ES-I3 (cell line): ENCODE measurements around the gene SSH2.
"Not testable (repeated sequence)": the region's sequence is repeated elsewhere in the genome, so short reads cannot be mapped to it uniquely, and the experiment has no call there.

Source experiments
- H3K36me3 ChIP-seq: 2 replicates; pipeline ENCODE4 v1.6.1; 2013; ENCODE audit warnings: mild to moderate bottlenecking, low read length, control low read depth, moderate library complexity; ENCODE audit not compliant: insufficient read depth
- H3K4me1 ChIP-seq: 2 replicates; pipeline ENCODE4 v1.6.1; 2013; ENCODE audit warnings: mild to moderate bottlenecking, control low read depth, low read length; ENCODE audit not compliant: insufficient read depth
- H3K9ac ChIP-seq: 2 replicates; pipeline ENCODE4 v1.6.1; 2013; ENCODE audit warnings: low read depth, mild to moderate bottlenecking, low read length, moderate library complexity
- H3K9me3 ChIP-seq: 2 replicates; pipeline ENCODE4 v1.6.1; 2013; ENCODE audit warnings: mild to moderate bottlenecking, low read length, moderate library complexity; ENCODE audit not compliant: control insufficient read depth, insufficient read depth

SSH2 gene

GRCh38 chr17:29682054-29682453 lies 248.0 kb downstream of the SSH2 start:
- Histone ChIP-seq H3K36me3 (no peaks in the 10 kb centered on the region), H3K9ac (no peak overlapping the region), H3K4me1 (peaks cover 17% of the 10 kb centered on the region), H3K9me3 (no peaks in the 10 kb centered on the region)

- H3K36me3 ChIP-seq, result no peaks in the 10 kb centered on the region; the same call in 1 of the 2 replicates
- peaks cover 10% of the 10 kb centered on the region for H3K4me1 ChIP-seq
- H3K9me3 ChIP-seq, result no peaks in the 10 kb centered on the region
- H3K9ac ChIP-seq, result no peak overlapping the region
Observed at GRCh38 chr17:29677824-29678223, 252.2 kb downstream of the SSH2 start.

GRCh38 chr17:29677221-29677791 lies 252.7 kb downstream of the SSH2 start:
- Histone ChIP-seq H3K9ac (no peak overlapping the region), H3K36me3 (no peaks in the 10 kb centered on the region; the same call in 1 of the 2 replicates)

GRCh38 chr17:29675961-29676360 lies 254.1 kb downstream of the SSH2 start:
- H3K4me1 ChIP-seq, H3K9ac ChIP-seq, H3K36me3 ChIP-seq, H3K9me3 ChIP-seq: not testable (repeated sequence)

More at GRCh38 chr17:29677221-29677791, 252.7 kb downstream of the SSH2 start:
- H3K9me3 ChIP-seq, result no peaks in the 10 kb centered on the region
- H3K4me1 ChIP-seq, result peaks cover 5% of the 10 kb centered on the region; the same call in 1 of the 2 replicates

- Histone ChIP-seq H3K9ac (no peak overlapping the region), H3K4me1 (no peaks in the 10 kb centered on the region), H3K36me3 (no peaks in the 10 kb centered on the region; the same call in 1 of the 2 replicates), H3K9me3 (no peaks in the 10 kb centered on the region)
Observed at GRCh38 chr17:29674281-29674680, 255.7 kb downstream of the SSH2 start.

GRCh38 chr17:29671661-29672060 lies 258.4 kb downstream of the SSH2 start:
- no peak overlapping the region for H3K9ac ChIP-seq
- no peaks in the 10 kb centered on the region for H3K4me1 ChIP-seq
- H3K36me3 ChIP-seq, result no peaks in the 10 kb centered on the region; the same call in 1 of the 2 replicates
- no peaks in the 10 kb centered on the region for H3K9me3 ChIP-seq

- H3K9ac ChIP-seq, result no peak overlapping the region
- no peaks in the 10 kb centered on the region for H3K9me3 ChIP-seq
- no peaks in the 10 kb centered on the region for H3K4me1 ChIP-seq
- no peaks in the 10 kb centered on the region; the same call in 1 of the 2 replicates for H3K36me3 ChIP-seq
Observed at GRCh38 chr17:29669266-29669665, 260.8 kb downstream of the SSH2 start.

GRCh38 chr17:29667969-29668368 lies 262.1 kb downstream of the SSH2 start:
- Histone ChIP-seq H3K9ac (no peak overlapping the region), H3K9me3 (no peaks in the 10 kb centered on the region), H3K4me1 (peaks cover 5% of the 10 kb centered on the region; the same call in 1 of the 2 replicates), H3K36me3 (no peaks in the 10 kb centered on the region; the same call in 1 of the 2 replicates)

- H3K36me3 ChIP-seq, result no peaks in the 10 kb centered on the region; the same call in 1 of the 2 replicates
- H3K4me1 ChIP-seq, result peaks cover 6% of the 10 kb centered on the region; the same call in 1 of the 2 replicates
- no peak overlapping the region for H3K9ac ChIP-seq
- H3K9me3 ChIP-seq, result no peaks in the 10 kb centered on the region
Observed at GRCh38 chr17:29665481-29665810, 264.6 kb downstream of the SSH2 start.

GRCh38 chr17:29664743-29665480 lies 265.1 kb downstream of the SSH2 start:
- Histone ChIP-seq H3K36me3 (no peaks in the 10 kb centered on the region; the same call in 1 of the 2 replicates), H3K9me3 (no peaks in the 10 kb centered on the region), H3K9ac (no peak overlapping the region), H3K4me1 (peaks cover 6% of the 10 kb centered on the region; the same call in 1 of the 2 replicates)

GRCh38 chr17:29663155-29663554 lies 266.9 kb downstream of the SSH2 start:
- H3K9ac ChIP-seq, result no peak overlapping the region

GRCh38 chr17:29661213-29661612 lies 268.8 kb downstream of the SSH2 start:
- H3K9ac ChIP-seq, result no peak overlapping the region
- no peaks in the 10 kb centered on the region for H3K36me3 ChIP-seq
- peaks cover 6% of the 10 kb centered on the region; the same call in 1 of the 2 replicates for H3K4me1 ChIP-seq
- H3K9me3 ChIP-seq, result no peaks in the 10 kb centered on the region

More at GRCh38 chr17:29663155-29663554, 266.9 kb downstream of the SSH2 start:
- no peaks in the 10 kb centered on the region; the same call in 1 of the 2 replicates for H3K36me3 ChIP-seq
- H3K4me1 ChIP-seq, result peaks cover 6% of the 10 kb centered on the region; the same call in 1 of the 2 replicates
- no peaks in the 10 kb centered on the region for H3K9me3 ChIP-seq

GRCh38 chr17:29659155-29659554 lies 270.9 kb downstream of the SSH2 start:
- H3K9me3 ChIP-seq, result no peaks in the 10 kb centered on the region
- H3K36me3 ChIP-seq, result 0 out of 2 replicates have a peak, but pooled peaks cover 6% of the 10 kb centered on the region
- H3K4me1 ChIP-seq, result peaks cover 6% of the 10 kb centered on the region; the same call in 1 of the 2 replicates
- H3K9ac ChIP-seq, result no peak overlapping the region

GRCh38 chr17:29655323-29655722 lies 274.7 kb downstream of the SSH2 start:
- Histone ChIP-seq H3K9me3 (no peaks in the 10 kb centered on the region), H3K36me3 (0 out of 2 replicates have a peak, but pooled peaks cover 6% of the 10 kb centered on the region)

More at GRCh38 chr17:29655323-29655722, 274.7 kb downstream of the SSH2 start:
- Histone ChIP-seq H3K4me1 (no peaks in the 10 kb centered on the region), H3K9ac (no peak overlapping the region)
